Left colon (tissue), 2 donors: ENCODE measurements around the gene RNF41. TPM values are rescaled to one million over a fixed set of nuclear protein-coding genes. Genes with fewer than 3 reads are reported as not detected.
"Not testable (repeated sequence)": the region's sequence is repeated elsewhere in the genome, so short reads cannot be mapped to it uniquely, and the experiment has no call there.

ENCODE experiments used
- ATAC-seq: fragments of 200-7000 bp; cut with Tn5 transposase; one replicate; pipeline ENCODE4 v1.9.1; 2020; ENCODE audit warnings: mild to moderate bottlenecking, moderate library complexity
- DNase-seq, 2 donors: peaks; one replicate each; pipeline ENCODE4 v3.0.0-alpha.2; 2020
- intact Hi-C, 2 donors: fragments of 100-400 bp; cut with DNase I in 1 of 2; cut with micrococcal nuclease in 1 of 2; formaldehyde crosslinking; loops; one replicate each; pipeline versions ENCODE4 v1.11.2 to v1.14.0; 2022; cut with DNase I, micrococcal nuclease
- long read RNA-seq: library from polyadenylated mRNA; unstranded; transcript quantifications from one replicate; pipeline ENCODE4 v2.0.0, GENCODE V29; 2021
- total RNA-seq, 2 donors: library from RNA; stranded (reverse); fragmentation: NEBNext Ultra II Directional; extraction: Animal tissue kit (Norgen Biotek cat#: 25700); gene quantifications; one replicate each; pipeline ENCODE4 v1.2.1, GENCODE V29; 2021
- donor health status: DM: no; HTN: no; CAD: no.
- donor health status: DM: yes; HTN: yes; CAD: no.

The RNF41 gene
- 10 to 100 TPM; 31.5 to 35.1 TPM for total RNA-seq
- long read RNA-seq, full-length matches to known transcripts: 21 of 30 reads
- long read RNA-seq, partial matches to known transcripts: 2 of 30 reads
- long read RNA-seq, other reads (novel, unspliced or antisense): 7 of 30 reads

- DNase-seq (peak; percentile 98 to 99), ATAC-seq (peak; percentile 79)
- intact Hi-C loops: no loop called here
These were observed at the start of gene RNF41 for GRCh38 chr12:56221757-56222530. Gene RNF41 (minus strand): TSS chr12:56221922. CDS start chr12:56214047, 7,875 bp downstream.

DNA sequence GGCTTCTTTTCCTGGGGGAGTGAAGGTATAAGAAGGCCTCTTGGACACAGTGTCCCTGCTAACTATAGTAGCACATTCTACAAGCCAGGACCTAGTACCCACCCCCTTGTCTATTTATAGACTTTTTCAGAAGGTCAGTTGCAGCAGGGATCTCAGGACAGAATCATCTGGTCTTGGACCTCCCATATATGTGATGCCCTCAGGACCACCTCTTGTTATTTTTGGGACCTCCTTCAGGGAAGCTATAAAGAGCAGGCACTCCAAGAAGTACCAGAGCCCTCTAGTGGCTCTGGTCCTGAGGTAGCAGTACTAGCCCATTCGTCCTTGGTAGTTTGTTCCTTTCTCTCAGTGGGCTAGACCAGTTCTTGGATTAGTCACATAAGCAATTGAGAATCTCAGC is 49.3 kb upstream of the RNF41 start:
- ATAC-seq (no peak), DNase-seq (no peak)
- intact Hi-C loops: no loop called here

GRCh38 chr12:56267443-56268071 is 45.8 kb upstream of the RNF41 start:
- intact Hi-C loops: no loop called here
- peak; percentile 38 to 47 for DNase-seq
- ATAC-seq: peak; percentile 8

GRCh38 chr12:56266693-56267442 is 45.1 kb upstream of the RNF41 start, which contains the start of gene COQ10A:
Gene COQ10A (plus strand): TSS chr12:56266942. CDS start chr12:56267119, 177 bp downstream.
- intact Hi-C loops: no loop called here
- DNase-seq (peak; percentile 91 to 95), ATAC-seq (peak; percentile 89)

- DNase-seq, intact Hi-C loops, ATAC-seq: not testable (repeated sequence)
These were observed 44.5 kb upstream of the RNF41 start for GRCh38 chr12:56266068-56266692.

DNA sequence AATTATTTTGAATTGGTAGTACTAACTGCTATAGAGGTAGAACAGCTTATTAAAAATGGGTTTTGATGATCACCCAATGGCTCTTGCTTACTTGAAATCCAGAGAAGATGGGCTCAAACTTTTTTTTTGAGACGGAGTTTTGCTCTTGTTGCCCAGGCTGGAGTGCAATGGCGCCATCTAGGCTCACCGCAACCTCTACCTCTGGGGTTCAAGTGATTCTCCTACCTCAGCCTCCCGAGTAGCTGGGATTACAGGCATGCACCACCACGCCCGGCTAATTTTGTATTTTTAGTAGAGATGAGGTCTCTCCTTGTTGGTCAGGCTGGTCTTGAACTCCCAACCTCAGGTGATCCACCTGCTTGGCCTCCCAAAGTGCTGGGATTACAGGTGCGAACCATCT is 41.2 kb upstream of the RNF41 start:
- intact Hi-C loops, ATAC-seq, DNase-seq: not testable (repeated sequence)

- DNase-seq (no peak), ATAC-seq (peak; percentile 21)
- intact Hi-C loops: no loop called here
These were observed 39.9 kb upstream of the RNF41 start for GRCh38 chr12:56261503-56262232.

DNA sequence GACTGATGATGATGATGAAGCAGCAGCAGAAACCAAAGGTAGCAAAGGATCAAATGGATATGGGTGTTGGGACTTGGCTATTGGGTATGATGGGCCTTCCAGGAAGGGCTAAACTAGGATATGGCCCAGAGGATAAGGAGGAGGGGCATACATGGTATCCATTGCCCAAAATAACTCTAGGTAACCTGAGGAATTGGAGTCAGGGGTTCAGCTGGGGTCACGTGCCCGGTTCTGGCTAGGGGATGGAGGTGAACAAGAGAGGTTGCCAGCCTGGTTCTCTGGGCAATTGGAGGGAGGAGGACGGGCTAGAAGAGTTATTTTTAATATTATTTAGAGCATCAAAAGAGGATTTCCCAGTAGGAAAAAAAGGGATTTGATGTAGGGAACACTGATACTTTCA is 39.2 kb upstream of the RNF41 start:
- no peak for ATAC-seq
- no peak for DNase-seq
- intact Hi-C loops: no loop called here

DNA sequence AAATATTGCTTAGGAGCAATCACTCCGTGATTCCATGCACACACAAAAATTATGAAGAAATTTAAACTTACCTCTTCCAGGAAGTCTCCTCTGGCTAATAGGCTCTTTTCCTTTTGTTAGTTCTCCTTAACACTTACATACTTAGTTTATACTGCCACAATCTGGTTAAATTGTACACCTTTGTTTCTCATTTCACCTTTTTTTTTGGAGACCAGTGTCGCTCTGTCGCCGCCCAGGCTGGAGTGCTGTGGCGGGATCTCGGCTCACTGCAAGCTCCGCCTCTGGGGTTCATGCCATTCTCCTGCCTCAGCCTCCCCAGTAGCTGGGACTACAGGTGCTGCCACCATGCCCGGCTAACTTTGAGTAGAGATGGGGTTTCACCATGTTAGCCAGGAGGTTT is 38.7 kb upstream of the RNF41 start:
- no peak for DNase-seq

GRCh38 chr12:56258820-56259183 is 37.1 kb upstream of the RNF41 start:
- intact Hi-C loops: no loop called here
- ATAC-seq (no peak), DNase-seq (no peak)

More for the DNA sequence above, 38.7 kb upstream of the RNF41 start:
- intact Hi-C loops: no loop called here
- ATAC-seq: no peak

DNA sequence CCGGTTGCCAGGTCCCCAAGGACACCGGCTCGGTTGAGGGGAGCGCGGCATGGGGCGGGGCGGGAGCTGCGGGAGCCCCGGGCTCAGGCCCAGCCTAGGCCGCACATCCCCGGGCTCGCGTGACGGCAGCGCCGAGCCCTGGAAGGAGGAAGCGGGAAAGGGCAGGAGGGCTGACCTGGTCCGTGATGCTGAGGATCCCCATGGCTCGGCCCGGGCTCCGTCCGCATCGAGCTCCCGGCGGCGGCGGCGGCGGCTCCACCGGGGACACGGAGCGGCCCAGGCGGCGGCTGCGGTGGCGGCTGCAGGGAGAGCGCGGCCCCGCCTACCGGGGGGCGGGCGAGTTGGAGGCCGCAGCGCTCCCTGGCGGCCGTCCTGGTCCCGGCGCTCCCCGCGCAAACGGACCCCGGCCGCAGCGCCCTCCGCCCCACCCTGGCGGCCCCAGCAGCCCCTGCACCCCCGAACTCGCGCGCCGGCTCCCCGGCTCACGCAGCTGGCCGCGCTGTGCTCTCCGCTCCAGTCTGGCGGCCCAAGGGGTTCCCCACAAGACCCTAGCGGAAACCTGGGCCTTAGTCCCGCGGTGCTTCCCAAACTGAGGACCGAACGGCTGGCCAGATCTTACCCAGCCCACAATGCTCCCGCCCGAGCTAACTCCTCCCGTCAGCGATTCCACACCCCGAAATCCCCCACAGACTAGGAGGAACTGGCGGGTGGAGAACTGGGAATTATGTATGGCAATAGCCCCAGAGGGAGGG is 36.5 kb upstream of the RNF41 start, which contains the start of gene ANKRD52:
Gene ANKRD52, minus strand, starts transcription at position 317 of the 752 bp plus-strand sequence. Its CDS starts 115 bp downstream, at position 202.
- DNase-seq (peak; percentile 65 to 86), ATAC-seq (peak; percentile 94)
- intact Hi-C loops: no loop called here

DNA sequence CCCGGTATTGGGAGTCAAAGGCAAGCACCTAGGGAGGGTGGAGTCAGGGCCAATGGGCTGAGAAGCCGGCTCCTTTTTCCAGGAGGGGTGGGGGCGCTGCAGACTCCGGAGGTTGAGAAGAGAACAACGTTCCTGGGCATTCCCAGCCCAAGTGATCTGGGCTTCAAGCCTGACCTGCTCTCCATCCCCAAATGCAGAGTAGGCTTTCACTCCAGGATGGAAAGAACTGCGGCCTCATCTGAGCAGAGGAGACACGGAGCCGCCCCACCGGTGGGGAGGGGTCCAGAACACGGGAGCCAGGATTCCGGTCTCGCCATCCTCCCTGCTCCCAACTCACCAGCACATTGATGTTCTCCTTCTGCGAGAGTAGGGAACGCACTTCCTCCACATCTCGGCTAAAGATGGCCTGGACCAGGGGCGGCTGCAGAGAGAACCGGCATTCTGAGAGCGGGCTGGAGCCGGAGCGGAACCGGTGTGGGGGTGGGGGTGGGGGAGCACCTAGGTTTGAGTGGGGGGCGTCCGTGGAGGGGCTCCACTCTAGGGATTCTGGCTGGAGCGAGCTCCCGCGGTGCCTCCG is 35.9 kb upstream of the RNF41 start:
- DNase-seq (peak in 1 of 2 donors; percentile 41), ATAC-seq (peak; percentile 33)
- intact Hi-C loops: no loop called here

- intact Hi-C loops: no loop called here
- no peak for DNase-seq
- ATAC-seq: no peak
These were observed 35.3 kb upstream of the RNF41 start for GRCh38 chr12:56257071-56257470.

DNA sequence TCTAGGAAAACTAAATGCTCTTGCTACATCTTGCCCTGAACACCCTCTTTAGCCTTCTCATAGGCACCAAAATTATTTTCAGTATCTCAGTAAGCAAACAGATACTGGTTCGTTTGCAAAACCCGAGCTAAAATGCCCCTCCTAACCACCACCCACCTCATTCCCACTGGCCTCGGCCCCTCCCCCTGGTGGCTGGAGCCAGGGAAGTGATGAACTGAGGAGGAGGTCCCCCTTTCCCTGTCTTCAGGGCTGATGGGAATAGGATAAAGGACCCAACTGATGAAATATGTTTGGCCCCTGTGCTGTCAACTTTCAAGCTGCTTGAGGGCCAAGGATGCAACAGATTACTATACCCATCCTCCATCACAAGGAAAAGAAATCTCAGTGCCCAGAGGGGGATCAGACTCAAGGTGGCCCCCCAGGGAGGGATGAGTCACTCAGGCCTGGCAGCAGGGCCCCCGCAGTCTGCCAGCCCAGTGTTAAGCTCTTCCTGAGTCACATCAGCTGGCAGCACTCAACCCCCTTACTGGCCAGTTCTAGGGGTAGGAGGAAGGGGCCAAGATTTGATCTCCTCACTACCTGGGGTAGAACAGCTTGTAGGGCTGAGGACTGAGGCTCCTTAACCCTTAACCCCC is 34.7 kb upstream of the RNF41 start:
- DNase-seq (no peak), ATAC-seq (no peak)
- intact Hi-C loops: no loop called here

DNA sequence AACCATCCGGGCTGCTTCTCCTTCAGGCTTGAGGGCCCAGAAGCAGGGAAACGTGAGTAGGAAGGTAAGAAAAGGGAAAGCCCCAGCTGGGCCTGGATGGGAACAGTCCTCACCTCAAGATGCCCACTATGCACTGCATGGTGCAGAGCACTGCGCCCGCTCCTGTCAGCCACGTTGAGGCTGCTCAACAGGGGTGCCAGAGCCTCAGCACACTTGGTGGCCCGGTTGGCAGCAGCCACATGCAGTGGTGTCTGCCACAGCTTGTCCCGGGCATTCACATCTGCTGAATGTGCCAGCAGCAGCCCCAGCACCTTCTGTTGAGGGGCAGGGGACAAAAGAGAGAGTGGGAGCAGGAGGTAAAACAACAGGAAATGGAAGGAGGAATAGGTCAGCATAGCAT is 33.9 kb upstream of the RNF41 start:
- ATAC-seq (no peak), DNase-seq (no peak)
- intact Hi-C loops: no loop called here

GRCh38 chr12:56253091-56253490 is 31.4 kb upstream of the RNF41 start:
- no peak for ATAC-seq
- intact Hi-C loops: no loop called here
- DNase-seq: no peak

- no peak for ATAC-seq
- intact Hi-C loops: no loop called here
- no peak for DNase-seq
These were observed 30.9 kb upstream of the RNF41 start for GRCh38 chr12:56252649-56253048.
